Muscle layer of colon (tissue), 2 donors: Measurements from ENCODE around the gene EEF1A2.

Source experiments
- H3K27ac ChIP-seq: one replicate; pipeline ENCODE4 v1.7.0; 2013; ENCODE audit warnings: low read depth, mild to moderate bottlenecking, low read length, moderate library complexity
- H3K27me3 ChIP-seq, 2 donors: one replicate each; pipeline ENCODE4 v1.7.0; 2013; ENCODE audit warnings: low read length in 2 of 2, mild to moderate bottlenecking in 2 of 2; ENCODE audit not compliant: insufficient read depth in 2 of 2, control insufficient read depth in 1 of 2
- H3K36me3 ChIP-seq: one replicate; pipeline ENCODE4 v1.7.0; 2013; ENCODE audit warnings: mild to moderate bottlenecking, low read length; ENCODE audit not compliant: insufficient read depth
- H3K4me1 ChIP-seq: one replicate; pipeline ENCODE4 v1.7.0; 2013; ENCODE audit warnings: mild to moderate bottlenecking, low read length; ENCODE audit not compliant: insufficient read depth
- H3K4me3 ChIP-seq, 2 donors: one replicate each; pipeline ENCODE4 v1.7.0; 2013; ENCODE audit warnings: low read length in 2 of 2, low read depth in 1 of 2, mild to moderate bottlenecking in 1 of 2, moderate library complexity in 1 of 2
- H3K9ac ChIP-seq: one replicate; pipeline ENCODE4 v1.7.0; 2013; ENCODE audit warnings: low read length
- H3K9me3 ChIP-seq: one replicate; pipeline ENCODE4 v1.7.0; 2013; ENCODE audit warnings: mild to moderate bottlenecking, low read length
- donor health status: abdominal sarcoma.
- donor health status: Adenocarcinoma of cecum.

Gene EEF1A2

GRCh38 chr20:63525971-63526370 is 27.1 kb upstream of the EEF1A2 start:
- H3K9ac ChIP-seq = no peak overlapping the region
- no peak overlapping the region for H3K27ac ChIP-seq
- no peaks in the 10 kb centered on the region for H3K9me3 ChIP-seq
- peaks cover 8% of the 10 kb centered on the region for H3K4me1 ChIP-seq
- H3K4me3 ChIP-seq = no peak overlapping the region
- H3K27me3 ChIP-seq = peaks cover 0 to 9% of the 10 kb centered on the region in 2 donors
- H3K36me3 ChIP-seq = peaks cover 19% of the 10 kb centered on the region

- Histone ChIP-seq H3K9ac (no peak overlapping the region), H3K27ac (no peak overlapping the region), H3K4me3 (no peak overlapping the region), H3K36me3 (peaks cover 19% of the 10 kb centered on the region), H3K4me1 (peaks cover 8% of the 10 kb centered on the region), H3K27me3 (peaks cover 0 to 3% of the 10 kb centered on the region in 2 donors), H3K9me3 (no peaks in the 10 kb centered on the region)
These were observed 26.3 kb upstream of the EEF1A2 start for GRCh38 chr20:63525185-63525584.

DNA sequence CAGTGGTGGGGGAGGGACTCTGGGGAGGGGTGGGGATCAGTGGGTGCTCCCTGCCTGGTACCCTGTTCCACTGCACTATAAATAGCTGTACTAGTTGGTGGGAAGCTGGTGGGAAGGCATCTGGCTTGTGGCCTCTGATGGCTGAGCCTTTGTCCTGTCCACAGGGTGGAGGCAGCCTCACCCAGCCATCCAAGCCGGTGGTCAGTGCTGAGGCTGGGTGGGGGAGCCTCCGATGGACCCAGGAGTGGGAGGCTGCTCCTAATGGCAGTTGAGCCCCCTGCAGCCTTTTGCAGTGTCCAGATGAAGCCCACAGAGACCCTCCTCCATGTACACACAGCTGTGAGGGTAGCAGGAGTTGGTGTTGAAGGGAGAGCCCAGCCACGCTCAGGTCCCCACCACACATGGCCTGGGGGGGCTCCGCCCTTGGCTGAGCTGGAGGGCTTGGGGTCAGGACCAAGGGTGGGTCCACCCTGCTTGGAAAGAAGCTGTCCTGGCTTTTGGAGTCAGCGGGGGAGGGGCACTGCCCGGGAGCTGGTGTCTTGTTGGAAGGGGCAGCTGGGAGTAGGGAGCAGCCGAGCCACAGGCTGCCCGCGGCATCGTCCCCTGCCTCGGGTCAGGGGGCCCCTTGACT is 24.2 kb upstream of the EEF1A2 start:
- H3K4me3 ChIP-seq = no peak overlapping the region
- H3K9ac ChIP-seq = no peak overlapping the region
- no peaks in the 10 kb centered on the region for H3K9me3 ChIP-seq
- H3K27me3 ChIP-seq = peaks cover 0 to 4% of the 10 kb centered on the region in 2 donors
- H3K4me1 ChIP-seq = peaks cover 12% of the 10 kb centered on the region
- H3K27ac ChIP-seq = no peak overlapping the region
- peaks cover 19% of the 10 kb centered on the region for H3K36me3 ChIP-seq

DNA sequence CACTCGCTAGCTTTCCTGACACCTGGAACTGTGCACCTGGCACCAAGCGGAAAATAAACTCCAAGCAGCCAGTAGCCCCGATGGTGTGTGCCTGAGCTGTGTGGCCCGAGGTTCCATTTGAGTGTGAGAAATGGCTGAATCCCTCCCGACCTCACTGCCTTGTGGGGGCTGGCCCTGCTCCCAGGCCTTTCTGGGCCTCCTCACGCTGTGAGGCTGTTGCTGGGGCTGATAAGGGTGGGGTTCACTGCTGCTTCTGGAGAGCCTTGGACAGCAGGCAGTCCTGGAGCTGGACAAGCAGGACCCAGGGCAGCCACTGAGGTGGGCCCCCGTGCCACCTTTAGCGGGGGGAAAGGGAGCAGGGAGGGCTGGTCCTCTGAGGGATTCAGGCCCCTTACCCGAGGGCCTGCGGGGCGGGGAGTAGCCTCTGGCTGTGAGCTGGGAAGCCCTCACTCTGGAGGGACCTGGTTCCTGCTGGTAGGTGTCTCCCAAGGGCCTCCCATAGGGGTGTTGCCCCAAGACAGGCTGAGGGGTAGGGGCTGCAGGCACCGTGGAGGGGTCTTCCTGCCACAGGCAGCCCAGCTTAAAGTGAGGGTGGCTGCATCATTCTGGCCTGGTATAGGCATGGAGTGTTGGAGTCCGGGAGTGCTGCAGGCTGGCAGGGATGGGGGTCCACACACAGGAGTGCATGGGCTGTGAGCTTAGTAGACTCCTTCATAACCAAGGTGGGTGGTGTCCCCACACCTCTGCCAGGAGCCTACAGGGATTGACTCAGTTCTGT is 23.4 kb upstream of the EEF1A2 start:
- no peaks in the 10 kb centered on the region for H3K9me3 ChIP-seq
- H3K36me3 ChIP-seq = peaks cover 19% of the 10 kb centered on the region
- peaks cover 0 to 4% of the 10 kb centered on the region in 2 donors for H3K27me3 ChIP-seq
- no peak overlapping the region for H3K9ac ChIP-seq
- H3K4me1 ChIP-seq = peaks cover 12% of the 10 kb centered on the region
- peak overlapping the region in 1 of 2 donors; percentile 55 for H3K4me3 ChIP-seq
- H3K27ac ChIP-seq = no peak overlapping the region

DNA sequence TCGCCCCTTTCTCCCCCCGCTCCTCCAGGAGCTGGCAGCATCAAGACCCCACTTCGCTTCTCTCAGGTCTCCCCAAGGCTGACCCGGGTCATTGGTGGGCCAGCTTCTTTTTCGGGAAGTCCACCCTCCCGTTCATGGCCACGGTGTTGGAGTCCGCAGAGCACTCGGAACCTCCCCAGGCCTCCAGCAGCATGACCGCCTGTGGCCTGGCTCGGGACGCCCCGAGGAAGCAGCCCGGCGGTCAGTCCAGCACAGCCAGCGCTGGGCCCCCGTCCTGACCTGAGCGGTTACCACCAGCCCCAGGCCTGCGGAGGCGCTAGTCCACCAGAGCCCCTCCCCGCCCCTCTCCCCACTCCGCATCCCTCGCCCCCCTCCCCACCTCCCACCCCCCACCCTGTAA is 22.7 kb upstream of the EEF1A2 start:
- H3K4me3 ChIP-seq = peak overlapping the region; percentile 73 to 95
- H3K27me3 ChIP-seq = peaks cover 0 to 4% of the 10 kb centered on the region in 2 donors
- peak overlapping the region; percentile 27 for H3K9ac ChIP-seq
- peaks cover 19% of the 10 kb centered on the region for H3K36me3 ChIP-seq
- peak overlapping the region; percentile 63 for H3K27ac ChIP-seq
- peaks cover 12% of the 10 kb centered on the region for H3K4me1 ChIP-seq
- no peaks in the 10 kb centered on the region for H3K9me3 ChIP-seq

- Histone ChIP-seq H3K36me3 (peaks cover 19% of the 10 kb centered on the region), H3K27me3 (peaks cover 0 to 4% of the 10 kb centered on the region in 2 donors), H3K9ac (peak overlapping the region; percentile 27), H3K27ac (peak overlapping the region; percentile 63), H3K9me3 (no peaks in the 10 kb centered on the region), H3K4me3 (peak overlapping the region; percentile 73 to 95), H3K4me1 (peaks cover 12% of the 10 kb centered on the region)
These were observed 22.2 kb upstream of the EEF1A2 start for GRCh38 chr20:63520934-63521601.

DNA sequence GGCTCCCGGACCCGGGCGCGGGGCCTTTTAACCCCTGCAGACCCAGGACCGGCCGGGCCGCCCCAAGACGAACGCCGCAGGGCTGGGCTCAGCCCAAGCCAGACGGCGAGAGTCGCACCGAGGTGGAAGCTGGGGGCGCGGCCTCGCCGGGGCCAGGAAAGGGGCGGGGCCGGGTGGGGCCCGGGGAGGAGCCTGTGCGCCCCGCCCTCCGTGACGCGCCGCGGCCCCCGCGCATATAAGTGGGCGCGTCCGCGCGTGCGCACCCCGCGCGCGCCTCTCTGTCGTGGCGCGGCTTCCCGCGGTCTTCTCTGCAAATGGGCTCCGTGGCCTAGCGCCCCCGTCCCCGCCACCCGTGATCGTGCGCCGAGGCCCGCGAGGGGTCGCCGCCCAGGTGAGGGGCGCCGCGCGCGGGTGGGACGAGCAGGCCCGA is 21.6 kb upstream of the EEF1A2 start, which contains the start of gene PPDPF:
Gene PPDPF, plus strand, starts transcription at position 262 of the 430 bp plus-strand sequence. CDS start 544 bp downstream, outside the sequence.
- Histone ChIP-seq H3K36me3 (peaks cover 19% of the 10 kb centered on the region), H3K27ac (peak within 1 kb of the TSS; percentile 63), H3K9ac (peak within 1 kb of the TSS; percentile 27), H3K4me3 (peak within 1 kb of the TSS; percentile 73 to 95), H3K9me3 (no peaks in the 10 kb centered on the region), H3K4me1 (peaks cover 12% of the 10 kb centered on the region), H3K27me3 (peaks cover 0 to 4% of the 10 kb centered on the region in 2 donors)

- Histone ChIP-seq H3K4me3 (peak overlapping the region; percentile 58 to 95), H3K36me3 (peaks cover 19% of the 10 kb centered on the region), H3K27ac (peak overlapping the region; percentile 63), H3K9ac (no peak overlapping the region), H3K4me1 (peaks cover 12% of the 10 kb centered on the region), H3K9me3 (no peaks in the 10 kb centered on the region), H3K27me3 (peaks cover 0 to 4% of the 10 kb centered on the region in 2 donors)
These were observed 21.0 kb upstream of the EEF1A2 start for GRCh38 chr20:63519668-63520503.

GRCh38 chr20:63518946-63519667 is 20.2 kb upstream of the EEF1A2 start:
- Histone ChIP-seq H3K4me3 (peak overlapping the region; percentile 58 to 95), H3K27ac (no peak overlapping the region), H3K9ac (no peak overlapping the region)

DNA sequence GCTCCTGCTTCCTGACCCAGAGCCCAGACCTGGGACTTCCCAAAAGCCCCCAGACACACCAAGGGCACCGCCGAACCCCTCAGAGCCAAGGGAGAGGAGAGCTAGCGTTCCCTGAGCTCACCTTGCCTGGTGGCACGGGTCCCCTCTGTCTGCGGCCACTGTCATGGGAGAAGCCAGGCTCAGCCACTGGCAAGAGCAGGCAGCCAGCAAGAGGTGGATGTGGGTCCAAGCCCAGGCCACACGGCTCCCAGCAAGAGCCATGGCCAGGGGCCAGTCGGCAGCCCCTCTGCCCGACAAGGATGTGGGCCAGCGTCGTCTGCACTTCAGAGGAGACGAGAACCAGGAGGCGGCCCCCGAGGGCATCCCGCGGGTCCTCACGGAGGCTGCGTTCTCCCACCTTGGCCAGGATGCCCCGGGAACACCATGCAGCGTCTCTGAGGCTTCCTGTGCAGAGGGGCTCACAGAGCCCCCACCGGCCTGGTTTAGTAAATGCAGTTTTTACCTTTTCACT is 19.5 kb upstream of the EEF1A2 start:
- Histone ChIP-seq H3K4me1 (peaks cover 12% of the 10 kb centered on the region), H3K9ac (no peak overlapping the region), H3K4me3 (no peak overlapping the region), H3K27me3 (peaks cover 0 to 4% of the 10 kb centered on the region in 2 donors), H3K27ac (no peak overlapping the region), H3K36me3 (peaks cover 16% of the 10 kb centered on the region), H3K9me3 (no peaks in the 10 kb centered on the region)

More at GRCh38 chr20:63518946-63519667, 20.2 kb upstream of the EEF1A2 start:
- Histone ChIP-seq H3K36me3 (peaks cover 19% of the 10 kb centered on the region), H3K4me1 (peaks cover 12% of the 10 kb centered on the region), H3K27me3 (peaks cover 0 to 4% of the 10 kb centered on the region in 2 donors), H3K9me3 (no peaks in the 10 kb centered on the region)
